Stimulated activated naive CD8-positive, alpha-beta T cell treated with anti-CD3 and anti-CD28 coated beads, Interleukin-15, Interleukin-2, amounts not matched to agents 100 ng/mL and 50 ng/mL, for 24 hours (primary cell): ENCODE measurements around the gene EYA4.
"Not testable (repeated sequence)": the region's sequence is repeated elsewhere in the genome, so short reads cannot be mapped to it uniquely, and the experiment has no call there.

Experiments
- H3K27ac Mint-ChIP-seq: one replicate; pipeline ENCODE4 v1.8.0; 2021; ENCODE audit warnings: mild to moderate bottlenecking, mixed read lengths
- H3K27me3 Mint-ChIP-seq: one replicate; pipeline ENCODE4 v1.8.0; 2021; ENCODE audit warnings: mixed read lengths
- H3K36me3 Mint-ChIP-seq: one replicate; pipeline ENCODE4 v1.8.0; 2021; ENCODE audit warnings: low read depth, mixed read lengths
- H3K4me1 Mint-ChIP-seq: one replicate; pipeline ENCODE4 v1.8.0; 2021; ENCODE audit warnings: low read depth, mixed read lengths
- H3K4me3 Mint-ChIP-seq: one replicate; pipeline ENCODE4 v1.8.0; 2021; ENCODE audit warnings: mild to moderate bottlenecking, mixed read lengths
- H3K9me3 Mint-ChIP-seq: one replicate; pipeline ENCODE4 v1.8.0; 2021; ENCODE audit warnings: mixed read lengths

EYA4 gene

DNA sequence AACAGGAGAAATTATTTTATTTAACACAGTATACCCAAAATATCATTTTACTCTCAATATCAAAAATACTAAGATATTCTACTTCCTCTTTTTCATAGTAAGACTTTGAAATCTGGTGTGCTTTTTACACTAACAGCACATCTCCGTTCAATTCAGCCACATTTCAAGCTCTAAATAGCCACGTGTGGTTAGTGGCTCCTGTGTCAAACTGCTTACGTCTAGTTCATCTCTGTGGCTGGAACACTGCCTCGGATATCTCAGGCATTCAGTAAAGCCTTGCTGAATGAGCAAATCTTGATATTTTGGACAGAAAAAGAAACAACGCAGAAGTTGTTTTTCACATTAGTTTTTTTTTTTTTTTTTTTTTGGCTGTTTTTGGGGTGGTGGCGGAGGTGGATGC, 136.1 kb downstream of the EYA4 start:
- Mint-ChIP-seq H3K27ac (no peak overlapping the region), H3K27me3 (no peaks in the 10 kb centered on the region), H3K4me1 (no peaks in the 10 kb centered on the region), H3K9me3 (no peaks in the 10 kb centered on the region), H3K36me3 (no peaks in the 10 kb centered on the region), H3K4me3 (no peak overlapping the region)

DNA sequence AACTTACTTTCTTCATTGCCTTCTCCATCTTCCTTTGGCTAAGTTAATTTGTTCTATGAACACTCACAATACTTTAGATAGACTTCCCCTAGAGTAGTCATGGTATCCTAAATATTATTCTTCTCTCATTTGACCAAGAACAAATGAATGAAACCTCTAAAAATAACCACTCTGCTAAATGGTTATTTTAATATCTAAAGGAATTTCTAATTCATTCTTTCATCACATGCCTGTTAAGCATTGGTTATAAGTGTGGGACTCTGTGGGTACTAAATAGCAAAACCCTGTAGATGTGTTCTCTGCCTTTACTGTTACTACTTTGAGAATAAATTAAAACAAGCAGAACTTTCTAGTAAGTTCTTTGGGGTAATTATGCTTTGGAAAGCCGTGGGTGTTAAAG, 138.9 kb downstream of the EYA4 start:
- H3K36me3 Mint-ChIP-seq: no peaks in the 10 kb centered on the region
- no peaks in the 10 kb centered on the region for H3K4me1 Mint-ChIP-seq
- H3K4me3 Mint-ChIP-seq: no peak overlapping the region
- H3K27ac Mint-ChIP-seq: no peak overlapping the region
- no peaks in the 10 kb centered on the region for H3K27me3 Mint-ChIP-seq
- H3K9me3 Mint-ChIP-seq: no peaks in the 10 kb centered on the region

DNA sequence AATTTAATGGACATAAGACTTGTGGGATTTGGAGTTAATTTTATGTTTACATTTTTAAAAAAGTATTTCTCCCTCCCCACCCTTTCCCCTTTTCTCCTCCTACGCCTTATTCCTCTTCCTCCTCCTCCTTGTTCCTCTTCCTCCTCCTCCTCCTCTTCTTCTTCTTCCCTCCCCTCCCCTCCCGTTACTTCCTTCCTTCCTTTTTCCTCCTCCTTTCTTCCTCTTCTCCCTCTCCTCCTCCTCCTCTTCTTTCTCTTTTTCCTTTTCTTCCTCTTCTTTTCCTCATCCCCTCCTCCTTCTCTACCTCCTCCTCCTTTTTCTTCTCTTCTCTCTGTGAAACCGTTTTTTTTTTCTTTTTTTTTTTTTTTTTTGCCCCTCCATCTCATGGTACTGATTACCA, 139.6 kb downstream of the EYA4 start:
- Mint-ChIP-seq H3K4me3 (no peak overlapping the region), H3K36me3 (no peaks in the 10 kb centered on the region), H3K4me1 (no peaks in the 10 kb centered on the region), H3K27ac (no peak overlapping the region), H3K9me3 (no peaks in the 10 kb centered on the region), H3K27me3 (no peaks in the 10 kb centered on the region)

DNA sequence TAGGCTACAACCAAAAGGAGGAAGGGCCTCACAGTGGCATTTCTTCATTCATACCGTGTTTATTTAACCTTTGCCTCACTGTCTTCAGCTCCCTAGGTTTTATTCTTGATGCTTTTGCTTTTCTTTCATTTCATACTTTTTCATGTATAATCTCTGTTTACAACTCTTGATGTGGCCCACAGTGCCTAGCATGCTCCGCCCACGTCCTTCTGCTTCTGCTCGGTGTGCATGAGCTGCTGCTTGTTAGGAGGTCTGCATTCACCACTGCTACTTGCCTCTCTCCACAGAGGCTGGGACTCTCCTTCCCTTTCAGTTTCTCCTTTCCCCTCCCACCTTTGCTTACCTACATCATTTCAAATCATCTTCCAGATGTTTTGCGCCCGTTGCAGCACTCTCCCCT, 147.6 kb downstream of the EYA4 start:
- Mint-ChIP-seq H3K27ac (no peak overlapping the region), H3K9me3 (no peaks in the 10 kb centered on the region), H3K4me1 (no peaks in the 10 kb centered on the region), H3K36me3 (no peaks in the 10 kb centered on the region), H3K4me3 (no peak overlapping the region), H3K27me3 (no peaks in the 10 kb centered on the region)

DNA sequence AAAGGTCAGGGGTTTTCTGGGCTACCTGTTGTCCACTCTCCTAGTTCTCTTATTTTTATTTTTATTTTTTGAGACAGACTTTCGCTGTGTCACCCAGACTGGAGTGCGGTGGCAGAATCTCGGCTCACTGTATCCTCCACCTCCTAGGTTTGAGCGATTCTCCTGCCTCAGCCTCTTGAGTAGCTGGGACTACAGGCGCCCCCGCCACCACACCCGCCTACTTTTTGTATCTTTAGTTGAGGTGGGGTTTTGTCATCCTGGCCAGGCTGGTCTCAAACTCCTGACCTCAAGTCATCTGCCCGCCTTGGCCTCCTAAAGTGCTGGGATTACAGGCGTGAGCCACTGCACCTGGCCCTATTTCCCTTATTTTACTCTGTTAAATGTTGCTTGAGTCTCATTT, 149.0 kb downstream of the EYA4 start:
- Mint-ChIP-seq H3K36me3 (no peaks in the 10 kb centered on the region), H3K27me3 (no peaks in the 10 kb centered on the region), H3K9me3 (no peaks in the 10 kb centered on the region), H3K27ac (no peak overlapping the region), H3K4me3 (no peak overlapping the region), H3K4me1 (no peaks in the 10 kb centered on the region)

DNA sequence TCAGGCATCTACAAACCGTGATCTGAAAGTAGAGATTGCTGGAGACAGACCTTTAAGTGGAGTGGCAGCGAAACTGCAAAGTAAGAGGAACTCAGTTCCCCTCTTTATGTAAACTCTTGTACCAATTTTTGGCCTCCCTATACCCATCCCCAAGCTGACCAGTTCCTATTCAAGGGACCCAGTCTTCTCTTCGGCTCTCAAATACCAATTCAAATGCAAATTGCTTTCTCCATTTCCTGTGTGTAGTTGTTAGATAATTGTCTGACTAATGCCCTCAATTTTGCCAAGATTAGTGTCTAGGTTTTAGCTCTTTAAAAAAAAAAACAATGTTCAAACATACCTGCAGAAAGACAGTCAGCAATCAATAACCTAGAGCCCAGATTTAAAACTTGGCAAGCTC, 150.9 kb downstream of the EYA4 start:
- Mint-ChIP-seq H3K27ac (no peak overlapping the region), H3K9me3 (no peaks in the 10 kb centered on the region), H3K36me3 (no peaks in the 10 kb centered on the region), H3K4me3 (no peak overlapping the region), H3K4me1 (no peaks in the 10 kb centered on the region), H3K27me3 (no peaks in the 10 kb centered on the region)

DNA sequence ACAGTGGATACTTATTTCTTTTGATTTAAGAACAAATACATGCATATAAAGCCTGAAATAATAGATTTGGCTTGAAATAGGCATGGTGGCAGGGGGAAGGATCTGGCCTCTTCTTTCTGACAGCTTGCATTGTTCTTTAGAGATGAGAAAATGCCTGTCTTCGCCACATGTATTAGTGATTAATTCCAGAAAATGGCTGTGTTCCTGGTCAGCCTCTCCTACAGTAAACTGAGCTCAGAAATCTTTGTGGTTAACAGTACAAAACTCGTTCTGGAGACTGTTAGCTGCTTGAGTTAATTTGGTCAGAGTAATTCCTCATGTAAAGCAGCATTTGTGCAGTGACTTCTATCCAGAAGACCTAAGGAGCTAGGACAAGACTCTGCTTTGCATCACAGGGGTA, 151.5 kb downstream of the EYA4 start:
- no peak overlapping the region for H3K4me3 Mint-ChIP-seq
- no peaks in the 10 kb centered on the region for H3K36me3 Mint-ChIP-seq
- H3K27me3 Mint-ChIP-seq: no peaks in the 10 kb centered on the region
- no peaks in the 10 kb centered on the region for H3K4me1 Mint-ChIP-seq
- no peak overlapping the region for H3K27ac Mint-ChIP-seq
- H3K9me3 Mint-ChIP-seq: no peaks in the 10 kb centered on the region

DNA sequence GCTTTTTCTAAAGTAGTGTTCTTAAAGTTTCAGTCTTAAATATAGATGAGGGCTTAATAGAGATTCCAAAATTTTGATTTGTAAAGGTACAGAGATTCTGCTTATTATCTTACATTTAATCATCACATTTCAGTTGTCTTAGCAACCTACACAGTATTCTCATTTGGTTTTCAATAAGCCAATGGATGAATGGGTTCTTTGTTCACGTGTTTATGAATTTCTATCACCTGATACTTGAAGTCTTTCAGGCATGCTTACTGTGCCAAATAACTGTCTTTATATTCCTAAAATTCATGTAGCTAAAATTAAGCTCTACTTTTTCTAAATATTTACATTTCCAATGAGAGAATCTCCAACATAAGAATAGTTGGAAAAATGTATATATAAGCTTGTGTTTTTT, 152.7 kb downstream of the EYA4 start:
- Mint-ChIP-seq H3K36me3 (no peaks in the 10 kb centered on the region), H3K27me3 (no peaks in the 10 kb centered on the region), H3K4me1 (no peaks in the 10 kb centered on the region), H3K4me3 (no peak overlapping the region), H3K27ac (no peak overlapping the region), H3K9me3 (no peaks in the 10 kb centered on the region)

DNA sequence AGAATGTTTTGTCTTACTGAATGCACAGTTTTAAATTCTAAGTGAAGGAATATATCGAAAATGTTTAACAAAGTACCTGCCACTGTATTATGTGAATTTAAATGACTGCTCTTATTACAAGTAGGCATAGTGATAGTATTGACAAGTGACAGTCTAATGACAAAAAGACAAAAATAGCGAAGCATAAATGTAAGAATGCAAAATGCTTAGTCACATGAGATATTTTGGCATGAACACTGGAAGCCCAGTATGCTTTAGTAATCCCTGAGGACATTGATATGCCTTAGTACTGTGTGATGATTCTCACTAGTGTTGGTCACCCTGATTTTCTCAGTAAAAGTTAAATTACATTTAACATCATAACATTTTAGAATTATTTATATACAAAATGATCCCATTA, 153.5 kb downstream of the EYA4 start:
- Mint-ChIP-seq H3K27ac (no peak overlapping the region), H3K27me3 (no peaks in the 10 kb centered on the region), H3K4me1 (no peaks in the 10 kb centered on the region), H3K36me3 (no peaks in the 10 kb centered on the region), H3K4me3 (no peak overlapping the region), H3K9me3 (no peaks in the 10 kb centered on the region)

DNA sequence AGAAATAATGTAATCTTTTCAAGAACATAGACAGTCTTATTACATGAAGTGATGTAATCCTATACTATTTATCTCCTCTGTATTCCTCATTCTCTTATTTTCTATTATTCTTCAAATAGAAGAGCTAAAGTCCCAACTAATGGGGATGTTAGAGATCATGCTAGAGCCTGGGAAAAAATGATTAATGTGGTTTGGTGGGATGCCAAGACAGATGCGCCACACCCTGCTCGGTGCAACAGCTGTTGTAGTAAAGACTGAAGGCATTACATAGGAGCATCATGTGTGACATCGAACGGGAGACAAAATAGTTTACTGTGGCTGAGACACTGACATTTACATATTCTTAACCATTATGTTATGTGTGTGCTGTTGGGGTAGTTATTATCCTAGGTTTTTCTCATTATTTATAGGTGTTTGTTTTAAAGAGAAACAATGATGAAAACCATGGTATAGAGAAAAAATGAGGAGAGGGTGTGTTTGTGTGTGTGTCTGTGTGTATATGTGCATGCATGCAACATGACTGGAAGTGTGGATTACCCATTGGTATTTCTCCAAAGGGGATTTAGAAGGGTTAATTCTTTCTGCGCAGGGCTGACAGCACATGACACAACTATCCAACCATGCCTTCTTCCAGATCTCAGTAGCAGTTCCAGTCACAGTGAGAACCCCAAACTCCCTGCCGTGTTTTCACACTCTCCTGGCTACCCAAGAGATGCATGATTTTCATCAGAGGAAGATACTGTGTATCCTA, 155.3 kb downstream of the EYA4 start:
- H3K27ac Mint-ChIP-seq: no peak overlapping the region
- no peaks in the 10 kb centered on the region for H3K9me3 Mint-ChIP-seq
- H3K4me3 Mint-ChIP-seq: no peak overlapping the region
- no peaks in the 10 kb centered on the region for H3K36me3 Mint-ChIP-seq
- H3K4me1 Mint-ChIP-seq: no peaks in the 10 kb centered on the region
- H3K27me3 Mint-ChIP-seq: no peaks in the 10 kb centered on the region

DNA sequence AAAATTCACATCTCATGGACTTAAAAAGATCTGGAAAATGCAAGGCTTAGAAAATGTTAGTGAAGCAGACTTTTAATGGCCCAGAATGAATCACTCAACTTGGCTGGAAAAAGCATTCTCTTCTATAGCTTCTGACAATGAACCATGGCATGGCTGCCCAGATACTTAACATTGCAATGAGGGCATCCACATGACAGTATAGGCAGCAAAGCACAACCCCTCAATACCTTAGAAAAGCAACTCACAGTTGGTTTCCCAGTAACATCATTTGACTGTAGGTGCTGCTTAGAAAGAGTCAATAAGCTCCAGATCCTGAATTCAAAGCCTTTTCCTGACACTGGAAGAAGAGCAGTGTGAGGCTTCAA, 155.8 kb downstream of the EYA4 start:
- Mint-ChIP-seq H3K27ac (no peak overlapping the region), H3K9me3 (no peaks in the 10 kb centered on the region), H3K4me1 (no peaks in the 10 kb centered on the region), H3K36me3 (no peaks in the 10 kb centered on the region), H3K27me3 (no peaks in the 10 kb centered on the region), H3K4me3 (no peak overlapping the region)

DNA sequence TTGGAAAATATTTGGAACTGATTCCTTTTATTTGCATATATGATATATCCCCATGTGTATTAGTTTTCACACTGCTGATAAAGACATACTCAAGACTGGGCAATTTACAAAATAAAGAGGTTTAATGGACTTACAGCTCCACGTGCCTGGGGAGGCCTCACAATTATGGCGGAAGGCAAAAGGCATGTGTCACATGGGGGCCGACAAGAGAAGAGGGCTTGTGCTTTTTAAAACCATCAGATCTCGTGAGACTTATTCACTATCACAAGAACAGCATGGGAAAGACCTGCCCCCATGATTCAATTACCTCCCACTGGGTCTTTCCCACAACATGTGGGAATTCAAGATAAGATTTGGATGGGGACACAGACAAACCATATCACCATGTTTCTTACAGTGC, 156.4 kb downstream of the EYA4 start:
- H3K4me3 Mint-ChIP-seq, H3K4me1 Mint-ChIP-seq, H3K36me3 Mint-ChIP-seq, H3K27me3 Mint-ChIP-seq, H3K27ac Mint-ChIP-seq, H3K9me3 Mint-ChIP-seq: not testable (repeated sequence)

DNA sequence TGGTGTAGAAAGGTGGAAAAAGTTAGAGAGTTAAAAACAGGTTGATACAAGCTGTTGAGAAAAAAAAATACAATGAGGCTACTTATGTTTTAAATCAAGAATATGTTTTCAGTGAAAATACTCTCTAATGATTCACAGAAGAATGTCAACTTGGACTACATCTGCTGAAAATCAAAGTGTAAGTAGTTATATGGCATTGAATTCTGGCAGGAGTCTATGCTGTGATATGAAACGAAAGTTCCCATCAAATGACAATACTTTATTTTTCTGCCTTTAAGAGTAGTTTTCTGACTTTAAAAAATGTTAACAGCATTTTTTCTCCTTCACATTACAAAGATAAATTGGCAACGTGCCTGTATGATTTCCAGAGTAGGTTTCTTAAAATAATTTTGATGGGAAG, 158.3 kb downstream of the EYA4 start:
- no peak overlapping the region for H3K27ac Mint-ChIP-seq
- no peaks in the 10 kb centered on the region for H3K9me3 Mint-ChIP-seq
- H3K4me3 Mint-ChIP-seq: no peak overlapping the region
- no peaks in the 10 kb centered on the region for H3K27me3 Mint-ChIP-seq
- H3K4me1 Mint-ChIP-seq: no peaks in the 10 kb centered on the region
- H3K36me3 Mint-ChIP-seq: no peaks in the 10 kb centered on the region

DNA sequence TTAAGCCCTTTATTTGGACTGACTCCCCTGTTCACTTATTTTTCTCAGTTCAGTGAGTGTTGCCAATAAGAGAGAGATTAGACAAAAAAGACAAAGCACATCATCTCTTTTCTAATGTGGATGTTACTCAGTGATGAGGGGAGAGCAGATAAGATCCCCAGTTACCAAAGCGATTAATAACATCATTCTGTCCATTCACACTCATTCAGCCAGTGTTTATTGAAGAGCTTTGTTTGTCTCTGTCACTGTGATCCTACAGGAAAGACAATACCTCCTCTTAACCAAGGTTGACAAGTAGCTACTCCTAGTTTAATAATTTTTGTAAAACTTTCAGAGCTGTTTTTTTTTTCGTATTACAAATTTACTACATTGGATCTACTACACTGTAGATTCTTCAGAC, 163.0 kb downstream of the EYA4 start:
- Mint-ChIP-seq H3K36me3 (no peaks in the 10 kb centered on the region), H3K9me3 (peaks cover 3% of the 10 kb centered on the region), H3K27ac (no peak overlapping the region), H3K4me3 (no peak overlapping the region), H3K4me1 (no peaks in the 10 kb centered on the region), H3K27me3 (no peaks in the 10 kb centered on the region)

DNA sequence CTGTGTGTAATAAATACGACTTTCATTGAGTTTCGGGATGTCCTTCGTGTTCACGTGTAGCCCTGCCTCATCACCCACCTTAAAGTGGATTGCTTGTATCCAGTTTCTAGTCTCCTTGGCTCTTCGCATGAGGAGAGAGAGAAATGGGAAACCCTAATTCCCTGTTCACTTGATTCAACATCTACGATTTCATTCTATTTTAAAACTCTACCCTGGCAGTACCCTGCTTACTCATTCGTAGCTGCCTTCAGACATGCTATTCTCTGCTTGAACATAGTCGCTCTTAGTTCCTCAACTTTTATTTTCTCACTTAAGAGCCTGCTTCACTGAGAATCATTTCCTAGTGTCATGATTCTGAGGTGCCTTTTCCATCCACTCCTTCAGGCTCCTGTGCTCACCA, 163.6 kb downstream of the EYA4 start:
- no peaks in the 10 kb centered on the region for H3K27me3 Mint-ChIP-seq
- no peak overlapping the region for H3K27ac Mint-ChIP-seq
- H3K36me3 Mint-ChIP-seq: no peaks in the 10 kb centered on the region
- H3K4me3 Mint-ChIP-seq: no peak overlapping the region
- H3K9me3 Mint-ChIP-seq: peaks cover 3% of the 10 kb centered on the region
- no peaks in the 10 kb centered on the region for H3K4me1 Mint-ChIP-seq

DNA sequence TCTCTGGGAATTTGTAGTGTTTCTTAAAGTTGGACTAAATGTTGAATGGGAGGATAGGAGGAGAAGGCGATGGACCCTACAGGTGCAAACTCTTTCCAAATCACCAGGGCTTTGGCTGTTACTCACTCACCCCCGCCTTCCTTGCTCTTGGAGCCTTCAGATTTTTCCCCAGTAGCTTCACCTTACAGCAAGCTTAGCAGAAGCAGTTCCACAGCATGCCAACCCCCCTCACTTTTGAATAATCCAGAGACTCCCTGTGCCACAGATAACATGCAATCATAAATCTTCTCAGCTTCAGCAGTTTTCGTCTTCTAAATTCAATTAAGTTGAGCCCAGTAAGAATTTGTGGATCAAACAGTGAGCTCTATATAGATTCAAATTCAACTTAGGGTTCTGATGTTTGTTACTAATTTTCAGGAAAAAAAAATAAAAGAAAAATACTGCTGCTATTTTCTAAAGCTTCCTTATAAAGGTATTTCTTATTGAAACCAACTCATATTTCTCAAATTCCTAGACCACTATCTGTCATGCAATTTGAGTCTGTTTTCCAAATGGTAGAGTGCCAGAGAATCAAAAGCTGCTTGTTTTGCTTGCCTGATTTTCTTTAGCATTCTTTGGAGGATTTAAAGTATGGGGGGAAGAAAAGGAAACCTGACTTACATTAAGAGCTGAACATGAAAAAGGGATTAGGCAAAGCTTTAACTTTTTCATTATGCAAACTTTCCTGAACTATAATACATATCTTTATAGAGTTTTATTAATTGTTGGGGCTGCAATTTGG, 166.4 kb downstream of the EYA4 start:
- Mint-ChIP-seq H3K27ac (no peak overlapping the region), H3K4me1 (no peaks in the 10 kb centered on the region), H3K9me3 (peaks cover 3% of the 10 kb centered on the region), H3K36me3 (no peaks in the 10 kb centered on the region), H3K4me3 (no peak overlapping the region), H3K27me3 (no peaks in the 10 kb centered on the region)
